DOHH2 (cell line): ENCODE measurements around the gene KLHL21.

ENCODE experiments used
- H3F3A ChIP-seq: fragments of 200-600 bp; sonication (generic), shearing (Covaris generic); 2 replicates; pipeline ENCODE4 v1.6.0; 2016; ENCODE audit warnings: antibody characterized with exemption, mild to moderate bottlenecking; ENCODE audit not compliant: control insufficient read depth, insufficient read depth
- H3K27ac ChIP-seq: fragments of 200-600 bp; sonication (generic); 2 replicates; pipeline ENCODE4 v1.5.1; 2014; ENCODE audit warnings: low read depth, mild to moderate bottlenecking, low read length, moderate library complexity
- H3K27me3 ChIP-seq: fragments of 200-600 bp; sonication (generic); 2 replicates; pipeline ENCODE4 v1.6.1; 2014; ENCODE audit warnings: mild to moderate bottlenecking, low read length, mixed read lengths; ENCODE audit not compliant: control insufficient read depth
- H3K36me3 ChIP-seq: fragments of 200-600 bp; sonication (generic); 2 replicates; pipeline ENCODE4 v1.6.1; 2014; ENCODE audit warnings: mild to moderate bottlenecking, low read length, moderate library complexity, mixed read lengths; ENCODE audit not compliant: control insufficient read depth
- H3K4me1 ChIP-seq: fragments of 200-600 bp; sonication (generic); 2 replicates; pipeline ENCODE4 v1.6.1; 2014; ENCODE audit warnings: mild to moderate bottlenecking, low read length, mixed read lengths; ENCODE audit not compliant: control insufficient read depth
- H3K4me2 ChIP-seq: fragments of 200-600 bp; sonication (generic); 2 replicates; pipeline ENCODE4 v1.6.0; 2014; ENCODE audit warnings: mild to moderate bottlenecking, low read length, moderate library complexity
- H3K4me3 ChIP-seq: fragments of 200-600 bp; sonication (generic); 2 replicates; pipeline ENCODE4 v1.5.1; 2014; ENCODE audit warnings: mild to moderate bottlenecking, low read length, mixed read lengths
- H3K79me2 ChIP-seq: fragments of 200-600 bp; sonication (generic); 2 replicates; pipeline ENCODE4 v1.6.1; 2014; ENCODE audit warnings: mild to moderate bottlenecking, low read length, mixed read lengths; ENCODE audit not compliant: control insufficient read depth
- H3K9me2 ChIP-seq: fragments of 200-600 bp; sonication (generic); replicated peaks from 2 replicates; pipeline ENCODE4 v1.6.1; 2014; ENCODE audit warnings: mild to moderate bottlenecking, low read length, mixed read lengths; ENCODE audit not compliant: control insufficient read depth
- H3K9me3 ChIP-seq: fragments of 200-600 bp; sonication (generic); 2 replicates; pipeline ENCODE4 v1.6.1; 2014; ENCODE audit warnings: antibody characterized with exemption, low read length, mixed read lengths; ENCODE audit not compliant: control insufficient read depth, insufficient read depth
- H4K20me1 ChIP-seq: fragments of 200-600 bp; sonication (generic); 2 replicates; pipeline ENCODE4 v1.6.0; 2014; ENCODE audit warnings: low read depth, mild to moderate bottlenecking, antibody characterized with exemption, low read length, moderate library complexity; ENCODE audit not compliant: control insufficient read depth, insufficient read depth
- CTCF ChIP-seq: fragments of 200-600 bp; sonication (generic); IDR thresholded peaks from one replicate; pipeline ENCODE4 v1.5.1; 2014; ENCODE audit warnings: antibody characterized with exemption, mild to moderate bottlenecking, low read depth, low read length; ENCODE audit not compliant: poor library complexity, severe bottlenecking
- EZH2phosphoT487 ChIP-seq: fragments of 200-600 bp; sonication (generic); IDR thresholded peaks from 2 replicates; pipeline ENCODE4 v1.6.1; 2017; ENCODE audit warnings: borderline replicate concordance, mild to moderate bottlenecking, antibody characterized with exemption, low read length, moderate library complexity, mixed read lengths

The KLHL21 gene

GRCh38 chr1:6586404-6586816 is 16.3 kb downstream of the KLHL21 start:
- no peaks in the 10 kb centered on the region for H3K9me3 ChIP-seq
- no peak overlapping the region for H3K27ac ChIP-seq
- peaks cover 24% of the 10 kb centered on the region for H3K4me1 ChIP-seq
- no peak overlapping the region for H3K4me3 ChIP-seq
- H3F3A ChIP-seq: no peaks in the 10 kb centered on the region; the same call in 1 of the 2 replicates
- TF ChIP-seq EZH2phosphoT487 (no peak), CTCF (no peak)
- peaks cover 17% of the 10 kb centered on the region for H3K79me2 ChIP-seq
- peaks cover 3% of the 10 kb centered on the region; the same call in 1 of the 2 replicates for H4K20me1 ChIP-seq
- H3K4me2 ChIP-seq: no peak overlapping the region
- no peaks in the 10 kb centered on the region for H3K9me2 ChIP-seq
- no peaks in the 10 kb centered on the region for H3K27me3 ChIP-seq
- H3K36me3 ChIP-seq: peaks cover 58% of the 10 kb centered on the region

DNA sequence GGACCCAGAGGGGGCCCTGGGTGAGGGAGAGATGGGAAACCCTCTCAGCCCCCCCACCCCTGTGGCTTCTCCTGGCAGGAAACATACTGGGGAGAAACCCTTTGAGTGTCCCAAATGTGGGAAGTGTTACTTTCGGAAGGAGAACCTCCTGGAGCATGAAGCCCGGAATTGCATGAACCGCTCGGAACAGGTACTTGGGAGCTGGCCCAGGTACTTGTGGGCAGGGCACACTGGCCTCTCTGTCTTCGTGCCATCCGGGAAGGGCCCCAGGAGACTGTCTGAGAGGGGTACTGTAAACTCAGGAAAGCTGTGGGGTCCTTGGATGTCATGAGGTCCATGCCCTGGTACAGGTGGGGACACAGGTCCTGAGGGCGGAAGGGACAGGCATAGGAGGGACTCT is 16.8 kb downstream of the KLHL21 start:
- H3K4me1 ChIP-seq: peaks cover 29% of the 10 kb centered on the region
- H3K4me2 ChIP-seq: no peak overlapping the region
- peaks cover 23% of the 10 kb centered on the region for H3K79me2 ChIP-seq
- no peaks in the 10 kb centered on the region for H3K9me3 ChIP-seq
- no peak for TF ChIP-seq CTCF
- no peak for TF ChIP-seq EZH2phosphoT487
- no peak overlapping the region for H3K27ac ChIP-seq
- no peaks in the 10 kb centered on the region; the same call in 1 of the 2 replicates for H3F3A ChIP-seq
- peaks cover 3% of the 10 kb centered on the region; the same call in 1 of the 2 replicates for H4K20me1 ChIP-seq
- no peak overlapping the region for H3K4me3 ChIP-seq
- H3K27me3 ChIP-seq: no peaks in the 10 kb centered on the region
- no peaks in the 10 kb centered on the region for H3K9me2 ChIP-seq
- peaks cover 54% of the 10 kb centered on the region for H3K36me3 ChIP-seq

DNA sequence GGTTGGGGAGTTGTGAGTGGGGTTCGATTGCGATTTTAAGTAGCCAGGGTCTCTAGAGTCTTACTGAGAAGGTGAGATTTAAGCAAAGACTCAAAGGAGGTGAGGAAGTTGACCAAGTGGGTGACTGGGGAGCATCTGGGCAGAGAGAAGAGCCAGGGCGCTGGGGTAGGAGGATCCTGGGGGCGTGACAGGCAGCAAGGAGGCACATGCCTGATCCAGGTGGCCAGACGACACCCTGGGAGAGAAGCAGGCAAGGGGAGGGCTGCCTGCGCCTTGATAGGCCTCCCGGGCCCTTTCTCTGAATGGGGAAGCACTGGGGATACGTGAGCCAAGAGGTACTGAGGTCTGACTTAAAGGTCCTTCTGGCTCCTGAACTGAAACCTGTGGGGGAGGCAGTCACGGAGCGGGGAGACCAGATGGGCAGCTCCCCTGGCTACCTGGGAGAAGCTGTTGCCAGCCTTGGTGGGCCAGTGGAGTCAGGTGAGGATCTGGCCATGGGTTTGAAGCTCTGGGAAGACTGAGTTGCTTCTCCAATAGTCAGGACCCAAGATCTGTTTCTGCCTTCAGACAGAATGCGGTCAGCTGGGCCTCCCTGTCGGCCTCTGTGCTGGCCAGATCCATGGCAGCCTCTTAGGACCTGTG is 17.5 kb downstream of the KLHL21 start:
- no peaks in the 10 kb centered on the region for H3K9me2 ChIP-seq
- H3K4me2 ChIP-seq: no peak overlapping the region
- peaks cover 29% of the 10 kb centered on the region for H3K79me2 ChIP-seq
- H4K20me1 ChIP-seq: peaks cover 3% of the 10 kb centered on the region; the same call in 1 of the 2 replicates
- no peaks in the 10 kb centered on the region for H3K9me3 ChIP-seq
- H3K27me3 ChIP-seq: no peaks in the 10 kb centered on the region
- no peak overlapping the region for H3K27ac ChIP-seq
- TF ChIP-seq CTCF (no peak), EZH2phosphoT487 (no peak)
- peaks cover 33% of the 10 kb centered on the region for H3K4me1 ChIP-seq
- H3F3A ChIP-seq: no peaks in the 10 kb centered on the region
- H3K4me3 ChIP-seq: no peak overlapping the region
- peaks cover 51% of the 10 kb centered on the region for H3K36me3 ChIP-seq
